ENCODE results near the gene SNX3.

GRCh38 chr6:108222504-108222903 lies 38.3 kb downstream of the SNX3 start:
- TF ChIP-seq CTCF (IDR thresholded peaks at IDR 0.05; ENCODE audit: low read depth, low read length) (no peak), EZH2phosphoT487 (IDR thresholded peaks at IDR 0.05; ENCODE audit: low read depth) (no peak)
